ENCODE results near the gene SLC2A1.

The SLC2A1 gene

DNA sequence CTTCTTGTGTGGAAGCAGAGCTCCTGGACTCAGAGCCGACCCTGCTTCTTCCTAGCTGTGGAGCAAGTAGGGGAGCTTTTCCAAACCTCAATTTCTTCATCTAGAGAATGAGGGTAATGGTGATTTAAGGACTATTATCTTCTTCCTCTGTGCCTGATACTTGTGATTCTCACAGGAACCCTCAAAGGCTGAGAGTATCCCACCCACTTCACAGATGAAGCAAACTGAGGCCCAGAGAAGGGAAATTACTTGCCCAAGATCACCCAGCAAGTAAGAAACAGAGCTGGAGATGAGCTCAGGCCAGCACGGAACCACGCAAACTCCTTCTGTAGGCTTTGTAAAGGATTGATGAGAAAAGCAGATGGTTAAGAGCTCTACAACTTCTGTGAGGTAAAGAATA lies 15.1 kb upstream of the SLC2A1 start:
- TF ChIP-seq, protein P1, sequence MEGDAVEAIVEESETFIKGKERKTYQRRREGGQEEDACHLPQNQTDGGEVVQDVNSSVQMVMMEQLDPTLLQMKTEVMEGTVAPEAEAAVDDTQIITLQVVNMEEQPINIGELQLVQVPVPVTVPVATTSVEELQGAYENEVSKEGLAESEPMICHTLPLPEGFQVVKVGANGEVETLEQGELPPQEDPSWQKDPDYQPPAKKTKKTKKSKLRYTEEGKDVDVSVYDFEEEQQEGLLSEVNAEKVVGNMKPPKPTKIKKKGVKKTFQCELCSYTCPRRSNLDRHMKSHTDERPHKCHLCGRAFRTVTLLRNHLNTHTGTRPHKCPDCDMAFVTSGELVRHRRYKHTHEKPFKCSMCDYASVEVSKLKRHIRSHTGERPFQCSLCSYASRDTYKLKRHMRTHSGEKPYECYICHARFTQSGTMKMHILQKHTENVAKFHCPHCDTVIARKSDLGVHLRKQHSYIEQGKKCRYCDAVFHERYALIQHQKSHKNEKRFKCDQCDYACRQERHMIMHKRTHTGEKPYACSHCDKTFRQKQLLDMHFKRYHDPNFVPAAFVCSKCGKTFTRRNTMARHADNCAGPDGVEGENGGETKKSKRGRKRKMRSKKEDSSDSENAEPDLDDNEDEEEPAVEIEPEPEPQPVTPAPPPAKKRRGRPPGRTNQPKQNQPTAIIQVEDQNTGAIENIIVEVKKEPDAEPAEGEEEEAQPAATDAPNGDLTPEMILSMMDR (conservative IDR thresholded peaks at IDR 0.05), result no peak
- no peak for TF ChIP-seq ZFX (IDR thresholded peaks at IDR 0.05)
- H3K27ac ChIP-seq, result no peak overlapping the region

DNA sequence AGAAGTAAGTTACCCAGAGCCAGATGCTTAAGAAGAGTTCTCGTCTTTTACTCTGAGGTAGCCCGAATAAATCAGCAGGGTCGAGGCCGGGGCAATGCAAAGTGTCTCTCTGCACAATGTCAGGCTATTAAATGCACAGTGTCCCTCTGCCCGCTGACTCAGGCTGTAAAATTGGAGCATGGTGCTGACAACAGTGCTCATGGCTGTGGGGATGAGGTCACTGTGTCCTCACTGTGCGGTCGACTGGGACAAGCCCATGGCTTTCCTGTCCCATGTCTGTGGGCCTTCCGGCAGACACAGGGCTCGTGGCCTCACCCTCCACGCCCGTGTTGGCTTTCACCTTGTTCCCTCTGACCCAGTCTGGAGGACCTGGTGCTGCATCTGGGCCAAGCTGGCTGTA lies 14.6 kb upstream of the SLC2A1 start:
- H3K27ac ChIP-seq, result no peak overlapping the region

DNA sequence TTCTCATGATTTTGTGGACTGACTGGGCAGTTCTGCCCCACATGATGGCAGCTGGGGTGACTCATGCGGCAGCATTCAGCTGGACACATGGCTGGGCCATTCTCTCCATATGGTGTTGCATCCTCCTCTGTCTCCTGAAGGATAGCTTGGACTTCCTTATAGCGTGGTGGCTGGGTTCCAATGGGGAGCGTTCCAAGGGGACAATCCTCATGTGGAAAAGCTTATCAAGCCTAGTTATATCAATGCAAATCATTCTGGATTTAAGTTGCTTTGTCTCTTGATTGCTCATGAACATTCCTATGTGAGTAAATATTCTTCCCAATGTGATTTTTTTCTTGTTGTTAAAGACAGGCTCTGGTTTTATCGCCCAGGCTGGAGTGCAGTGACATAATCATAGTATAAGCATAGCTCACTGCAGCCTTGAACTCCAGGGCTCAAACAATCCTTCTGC lies 13.2 kb upstream of the SLC2A1 start:
- no peak for TF ChIP-seq ZFX (IDR thresholded peaks at IDR 0.05)
- TF ChIP-seq, protein P1 (conservative IDR thresholded peaks at IDR 0.05), result no peak
- H3K27ac ChIP-seq, result no peak overlapping the region

More for the DNA sequence above, 14.6 kb upstream of the SLC2A1 start:
- no peak for TF ChIP-seq ZFX (IDR thresholded peaks at IDR 0.05)
- TF ChIP-seq, protein P1 (conservative IDR thresholded peaks at IDR 0.05), result no peak

DNA sequence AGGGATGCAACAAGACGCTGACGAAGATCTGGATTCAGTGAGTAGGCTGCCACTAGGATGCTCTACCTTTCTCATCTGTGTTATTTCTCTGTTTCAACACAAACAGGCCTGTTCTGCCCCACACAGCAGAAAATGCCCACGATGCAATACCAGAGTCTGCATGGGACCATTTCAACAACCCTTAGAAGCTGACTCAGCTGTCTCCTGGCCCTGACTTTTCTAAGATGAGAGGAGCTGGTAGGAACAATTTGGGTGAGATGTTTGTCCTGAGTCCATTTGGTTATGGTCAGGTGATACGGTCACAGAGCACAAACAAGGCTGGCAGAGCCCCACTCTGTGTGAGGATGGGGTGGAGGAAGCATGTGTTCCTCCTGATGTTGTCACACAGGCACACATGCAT lies 11.5 kb upstream of the SLC2A1 start:
- no peak for TF ChIP-seq ZFX (IDR thresholded peaks at IDR 0.05)
- TF ChIP-seq, protein P1 (conservative IDR thresholded peaks at IDR 0.05), result no peak
- no peak overlapping the region for H3K27ac ChIP-seq

DNA sequence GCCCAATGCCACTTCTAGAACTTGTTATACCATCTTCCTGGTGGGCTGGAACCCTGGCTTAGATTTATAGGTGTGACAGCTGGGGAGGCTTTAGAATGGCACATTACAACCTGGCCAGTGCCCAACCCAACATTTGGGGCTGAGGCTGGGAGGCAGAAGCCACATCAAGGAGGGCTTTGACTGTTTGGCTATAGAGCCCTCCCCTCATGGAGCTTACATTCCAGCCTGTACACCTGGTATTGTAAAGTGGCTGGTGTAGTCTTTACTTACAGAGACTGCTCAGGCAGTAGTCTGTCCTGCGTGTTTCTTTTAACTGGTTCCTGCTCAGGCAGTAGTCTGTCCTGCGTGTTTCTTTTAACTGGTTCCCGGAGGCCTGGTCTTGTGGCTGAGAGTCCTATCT lies 10.0 kb upstream of the SLC2A1 start:
- no peak for TF ChIP-seq ZFX (IDR thresholded peaks at IDR 0.05)
- TF ChIP-seq, protein P1 (conservative IDR thresholded peaks at IDR 0.05), result no peak
- H3K27ac ChIP-seq, result no peak overlapping the region

DNA sequence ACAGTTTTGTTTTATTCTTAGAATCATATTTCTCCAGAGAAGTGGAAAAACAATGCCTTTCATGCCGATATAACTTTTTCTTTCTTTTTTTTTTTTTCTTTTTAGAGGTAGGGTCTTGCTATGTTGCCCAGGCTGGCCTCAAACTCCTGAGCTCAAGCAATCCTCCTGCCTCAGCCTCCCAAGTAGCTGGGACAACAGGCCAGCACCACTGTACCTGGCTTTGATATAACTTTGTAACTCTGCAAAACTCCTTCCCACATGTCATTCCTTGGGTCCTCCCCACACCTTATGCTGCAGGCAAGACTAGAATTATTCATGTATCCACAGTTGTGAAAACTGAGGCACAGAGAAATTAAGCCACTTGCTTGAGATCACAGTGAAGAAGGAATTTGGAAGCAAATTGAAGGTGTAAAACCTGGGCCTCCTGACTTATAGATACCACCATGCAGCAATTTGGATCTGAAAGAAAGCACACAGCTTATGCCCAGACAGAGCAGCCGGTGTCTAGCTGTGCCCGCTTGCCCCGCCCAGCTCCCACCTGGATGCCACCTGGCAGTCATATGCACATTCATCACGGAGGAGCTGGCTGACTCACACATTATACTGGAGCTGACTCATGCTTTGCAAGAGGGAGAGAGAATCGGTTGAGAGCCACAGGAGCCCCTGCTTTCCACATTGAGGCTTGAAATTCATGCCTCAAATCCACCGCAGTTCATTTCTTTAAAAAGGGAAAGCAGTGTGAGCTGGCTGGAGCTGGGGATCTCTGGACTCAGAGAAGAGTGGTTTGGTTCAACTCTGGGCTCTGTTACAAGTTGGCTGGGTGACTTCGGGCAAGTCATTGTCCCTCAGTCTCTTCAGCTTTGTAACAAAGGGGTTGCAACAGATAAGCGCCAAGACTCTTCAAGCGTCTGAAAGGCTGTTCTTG lies 8.3 kb upstream of the SLC2A1 start:
- no peak for TF ChIP-seq ZFX (IDR thresholded peaks at IDR 0.05)
- TF ChIP-seq, protein P1 (conservative IDR thresholded peaks at IDR 0.05), result no peak
- peak overlapping the region; percentile 4; the same call in 1 of the 2 replicates for H3K27ac ChIP-seq

DNA sequence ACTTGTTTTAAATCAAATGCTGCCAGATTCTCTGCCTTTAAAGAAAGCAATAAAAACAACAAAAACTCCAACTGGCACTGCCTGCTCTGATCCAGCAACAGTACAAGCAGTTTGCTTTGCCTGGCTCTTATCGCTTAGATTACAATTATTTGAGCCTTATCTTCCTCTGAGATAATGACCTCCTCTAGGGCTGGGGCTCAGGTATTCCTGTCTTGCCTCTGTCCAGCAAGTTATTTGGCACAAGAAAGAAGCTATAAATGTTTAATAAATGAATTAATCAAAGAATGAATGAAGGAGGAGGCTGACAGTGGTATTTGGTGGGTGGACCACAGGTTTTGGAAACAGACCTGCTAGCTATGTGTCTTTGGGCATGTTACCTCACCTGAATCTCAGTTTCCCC lies 6.7 kb upstream of the SLC2A1 start:
- H3K27ac ChIP-seq, result no peak overlapping the region
- no peak for TF ChIP-seq ZFX (IDR thresholded peaks at IDR 0.05)
- TF ChIP-seq, protein P1 (conservative IDR thresholded peaks at IDR 0.05), result no peak

Measured in C4-2B (cell line).